Colonic mucosa (tissue), 4 donors: Measurements from ENCODE around the gene MMP15. TPM values are rescaled to one million over a fixed set of nuclear protein-coding genes. Genes with fewer than 3 reads are reported as not detected.

Experiments used
- DNase-seq: peaks from one replicate; pipeline ENCODE4 v3.0.0-alpha.2; 2020
- H3K27ac ChIP-seq: fragments of 200-600 bp; one replicate; pipeline ENCODE4 v1.8.0; 2021
- H3K27me3 ChIP-seq: fragments of 200-600 bp; one replicate; pipeline ENCODE4 v1.8.0; 2021
- H3K36me3 ChIP-seq: fragments of 200-600 bp; one replicate; pipeline ENCODE4 v1.8.0; 2021
- H3K4me1 ChIP-seq: fragments of 200-600 bp; one replicate; pipeline ENCODE4 v1.8.0; 2021; ENCODE audit warnings: mild to moderate bottlenecking
- H3K4me3 ChIP-seq: fragments of 200-600 bp; one replicate; pipeline ENCODE4 v1.8.0; 2021
- H3K9ac ChIP-seq, 2 donors: one replicate each; pipeline ENCODE4 v1.7.0; 2013; ENCODE audit warnings: control low read depth in 2 of 2, low read depth in 2 of 2, low read length in 2 of 2
- H3K9me3 ChIP-seq: fragments of 200-600 bp; one replicate; pipeline ENCODE4 v1.8.0; 2021
- CTCF ChIP-seq: fragments of 200-600 bp; IDR thresholded peaks from one replicate; pipeline ENCODE4 v1.8.0; 2022; ENCODE audit warnings: antibody characterized with exemption, mild to moderate bottlenecking
- intact Hi-C: fragments of 100-400 bp; cut with DNase I; formaldehyde crosslinking; loops from one replicate; pipeline ENCODE4 v1.14.1; 2022
- total RNA-seq, 2 donors: library from RNA; stranded (reverse); fragmentation: NEBNext Ultra II Directional in 1 of 2; extraction: Animal tissue kit (Norgen Biotek cat#: 25700) in 1 of 2; gene quantifications; one replicate each; pipeline ENCODE4 v1.2.1, GENCODE V29; 2021
- donor health status: healthy.
- donor health status: DM: no; HTN: no; CAD: no.
- donor health status: DM: no; HTN: no; CAD: no.

The MMP15 gene
- total RNA-seq, 2 donors from 2014 or later, result 79.2 to 126 TPM

GRCh38 chr16:58035356-58036170 lies 10.0 kb downstream of the MMP15 start:
- intact Hi-C loops, result no loop called here
- Histone ChIP-seq H3K36me3 (no peaks in the 10 kb centered on the region), H3K9me3 (no peaks in the 10 kb centered on the region), H3K27me3 (no peaks in the 10 kb centered on the region), H3K4me3 (no peak overlapping the region), H3K4me1 (no peaks in the 10 kb centered on the region), H3K9ac (no peak overlapping the region), H3K27ac (no peak overlapping the region)
- no peak for TF ChIP-seq CTCF
- no peak for DNase-seq

- intact Hi-C loops, result no loop called here
- DNase-seq, result no peak
- no peak overlapping the region for H3K4me3 ChIP-seq
- H3K9ac ChIP-seq, result no peak overlapping the region
- TF ChIP-seq CTCF, result no peak
- H3K36me3 ChIP-seq, result peaks cover 3% of the 10 kb centered on the region
- H3K4me1 ChIP-seq, result no peaks in the 10 kb centered on the region
- no peaks in the 10 kb centered on the region for H3K27me3 ChIP-seq
- no peaks in the 10 kb centered on the region for H3K9me3 ChIP-seq
- no peak overlapping the region for H3K27ac ChIP-seq
Measured at GRCh38 chr16:58036943-58037342, 11.4 kb downstream of the MMP15 start.

- DNase-seq, result no peak
- Histone ChIP-seq H3K9me3 (no peaks in the 10 kb centered on the region), H3K4me3 (no peak overlapping the region), H3K36me3 (peaks cover 3% of the 10 kb centered on the region), H3K27me3 (no peaks in the 10 kb centered on the region), H3K27ac (no peak overlapping the region), H3K9ac (no peak overlapping the region), H3K4me1 (no peaks in the 10 kb centered on the region)
- intact Hi-C loops, result no loop called here
- no peak for TF ChIP-seq CTCF
Measured at GRCh38 chr16:58037365-58038057, 12.0 kb downstream of the MMP15 start.

GRCh38 chr16:58038219-58038641 lies 12.7 kb downstream of the MMP15 start:
- peaks cover 3% of the 10 kb centered on the region for H3K36me3 ChIP-seq
- H3K4me1 ChIP-seq, result no peaks in the 10 kb centered on the region
- no peak for DNase-seq
- intact Hi-C loops, result no loop called here
- H3K9me3 ChIP-seq, result no peaks in the 10 kb centered on the region
- H3K4me3 ChIP-seq, result no peak overlapping the region
- no peak for TF ChIP-seq CTCF
- H3K27ac ChIP-seq, result no peak overlapping the region
- H3K27me3 ChIP-seq, result no peaks in the 10 kb centered on the region
- H3K9ac ChIP-seq, result no peak overlapping the region

- no peak overlapping the region for H3K9ac ChIP-seq
- H3K4me3 ChIP-seq, result no peak overlapping the region
- H3K27ac ChIP-seq, result no peak overlapping the region
- peaks cover 3% of the 10 kb centered on the region for H3K36me3 ChIP-seq
- H3K4me1 ChIP-seq, result no peaks in the 10 kb centered on the region
- no peaks in the 10 kb centered on the region for H3K27me3 ChIP-seq
- TF ChIP-seq CTCF, result no peak
- DNase-seq, result no peak
- intact Hi-C loops, result no loop called here
- no peaks in the 10 kb centered on the region for H3K9me3 ChIP-seq
Measured at GRCh38 chr16:58039829-58040495, 14.4 kb downstream of the MMP15 start.
